Left forelimb (tissue), 1 donor: ENCODE results near the gene SLC6A7.

Experiments
- DNase-seq: peaks from one replicate; pipeline ENCODE4 v3.0.0-alpha.2; 2018; ENCODE audit warnings: low spot score

The SLC6A7 gene

DNA sequence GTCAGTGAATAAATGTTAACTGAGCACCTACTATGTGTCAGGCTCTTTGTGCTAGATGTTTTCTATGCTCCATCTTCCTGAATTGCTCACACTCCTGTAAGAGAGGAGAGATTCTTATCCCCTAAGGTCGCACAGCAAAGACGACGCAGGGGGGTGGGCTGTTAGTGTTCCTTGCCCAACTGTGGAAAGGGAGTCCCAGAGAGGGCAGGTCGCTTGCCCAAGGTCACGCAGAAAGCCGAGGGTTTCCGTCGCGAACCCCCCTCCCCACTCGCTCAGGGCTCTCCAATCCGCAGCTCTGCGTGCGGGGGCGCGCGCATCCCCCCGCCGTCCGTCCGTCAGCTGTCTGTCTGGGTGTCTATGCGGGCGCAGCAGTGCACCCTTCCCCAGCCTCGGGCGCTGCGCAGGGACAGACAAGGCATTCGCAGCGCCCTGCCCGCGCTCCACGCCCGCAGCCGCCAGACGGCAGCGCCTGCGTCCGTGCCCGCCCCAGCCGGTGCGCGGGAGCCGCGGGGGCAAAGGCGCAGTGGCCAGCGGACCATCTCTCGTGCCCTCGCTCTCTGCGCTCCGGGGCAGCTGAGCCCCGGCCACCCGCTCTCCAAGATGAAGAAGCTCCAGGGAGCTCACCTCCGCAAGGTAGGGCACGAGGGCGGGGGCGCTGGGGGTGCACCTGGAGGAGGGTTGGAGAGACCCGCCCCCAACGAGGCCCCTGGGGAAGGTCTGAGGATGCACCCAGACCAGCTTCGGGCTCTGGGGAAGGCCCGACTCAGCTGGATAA lies at the start of gene SLC6A7:
TSS of gene SLC6A7 (plus strand) at position 335 of the 775 bp plus-strand sequence. CDS start at position 601, 266 bp downstream.
- DNase-seq, result no peak

DNA sequence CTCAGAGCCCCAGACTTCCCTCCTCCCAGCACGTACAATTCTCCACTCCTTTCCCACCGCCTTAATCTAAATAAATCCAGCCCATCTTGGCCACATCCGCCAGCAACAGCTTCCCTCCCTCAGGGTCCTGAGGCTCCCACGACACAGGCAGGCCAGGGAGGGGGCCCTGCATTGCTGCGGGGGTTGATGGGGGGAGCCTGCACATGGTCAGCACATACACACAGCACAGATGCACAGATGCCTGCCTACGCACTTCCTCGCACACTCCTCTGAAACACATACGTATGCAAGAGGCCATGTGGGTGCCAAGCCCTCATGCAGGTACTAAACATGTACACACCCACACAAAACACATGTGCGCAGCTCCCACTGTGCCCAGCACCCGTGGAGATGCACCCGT lies 49.0 kb upstream of the SLC6A7 start:
- no peak for DNase-seq

DNA sequence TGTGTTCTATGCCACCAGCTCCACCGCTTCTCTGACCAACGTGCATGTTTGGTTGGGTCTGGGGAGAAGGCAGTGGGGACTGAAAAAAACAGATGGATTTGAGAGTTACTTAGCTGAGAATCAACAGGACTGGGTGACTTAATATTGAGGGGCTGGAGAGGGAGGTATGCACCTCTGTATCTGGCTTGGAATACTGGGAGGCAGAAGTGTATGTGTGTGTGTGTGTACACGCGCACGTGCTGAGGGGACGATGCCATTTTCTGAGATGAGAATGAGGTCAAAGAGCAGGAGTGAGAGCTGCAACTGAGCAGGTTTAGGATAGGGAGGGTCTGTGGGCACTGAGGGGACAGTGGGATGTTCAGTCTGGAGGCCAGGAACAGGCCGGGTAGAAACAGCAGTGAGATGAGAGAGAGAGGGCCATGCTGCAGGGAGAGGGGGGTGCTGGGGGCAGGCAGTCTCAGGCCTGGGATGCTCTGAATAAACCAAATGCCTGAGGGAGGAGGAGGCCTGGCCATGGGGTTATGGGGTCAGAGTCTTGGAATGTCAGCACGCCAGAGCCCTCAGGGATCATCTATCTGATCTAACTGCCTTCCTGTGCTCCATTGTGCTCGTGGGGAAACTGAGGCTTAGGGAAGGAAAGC lies 48.2 kb upstream of the SLC6A7 start:
- no peak for DNase-seq

DNA sequence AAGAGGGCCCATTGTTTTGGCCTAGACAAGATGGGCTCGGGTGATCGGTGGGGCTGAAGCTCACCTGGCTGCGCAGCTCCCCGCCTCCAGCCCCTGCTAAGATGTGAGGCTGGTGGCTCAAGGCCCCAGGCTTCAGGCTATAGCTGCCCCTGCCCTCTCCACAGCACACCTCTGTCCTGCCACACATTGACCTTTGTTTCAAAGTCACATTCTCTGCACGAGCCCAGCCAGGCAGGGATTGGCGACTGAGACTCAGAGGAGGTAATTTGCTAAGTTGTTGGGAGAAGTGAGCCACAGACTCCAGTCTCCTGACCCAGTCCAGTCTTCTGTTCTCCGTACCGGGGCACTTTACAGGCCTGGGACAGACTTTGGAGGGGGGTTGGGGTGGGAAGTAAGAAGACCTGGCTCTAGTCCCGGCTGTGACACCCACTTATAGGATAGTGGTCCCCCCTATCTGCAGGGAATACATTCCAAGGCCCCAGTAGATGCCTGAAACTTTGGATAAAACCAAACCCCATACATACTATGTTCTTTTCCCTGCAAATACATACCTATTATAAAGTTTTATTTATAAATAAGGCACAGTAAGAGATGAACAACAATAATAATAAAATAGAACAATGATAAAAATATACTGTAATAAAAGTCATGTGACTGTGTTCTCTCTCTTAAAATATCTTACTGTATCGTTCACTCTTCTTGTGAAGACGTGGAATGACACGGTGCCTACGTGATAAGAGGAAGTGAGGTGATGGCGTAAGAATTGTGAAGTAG lies 47.5 kb upstream of the SLC6A7 start:
- DNase-seq, result no peak

DNA sequence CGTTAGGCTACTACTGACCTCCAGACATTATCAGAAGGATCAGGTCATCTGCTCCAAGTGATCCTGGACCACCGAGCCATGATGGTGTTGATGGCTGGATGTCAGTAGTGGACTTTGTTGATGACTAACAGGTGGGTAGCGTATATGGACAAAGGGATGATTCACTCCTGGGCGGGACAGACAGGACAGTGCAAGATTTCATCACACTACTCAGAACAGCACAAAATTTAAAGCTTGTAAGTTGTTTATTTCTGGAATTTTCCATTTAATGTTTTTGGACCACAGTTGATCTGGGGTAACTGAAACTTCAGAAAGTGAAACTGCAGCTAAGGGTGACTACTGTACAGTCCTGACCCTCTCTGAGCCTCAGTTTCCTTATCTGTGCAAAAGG lies 46.9 kb upstream of the SLC6A7 start:
- DNase-seq, result no peak

DNA sequence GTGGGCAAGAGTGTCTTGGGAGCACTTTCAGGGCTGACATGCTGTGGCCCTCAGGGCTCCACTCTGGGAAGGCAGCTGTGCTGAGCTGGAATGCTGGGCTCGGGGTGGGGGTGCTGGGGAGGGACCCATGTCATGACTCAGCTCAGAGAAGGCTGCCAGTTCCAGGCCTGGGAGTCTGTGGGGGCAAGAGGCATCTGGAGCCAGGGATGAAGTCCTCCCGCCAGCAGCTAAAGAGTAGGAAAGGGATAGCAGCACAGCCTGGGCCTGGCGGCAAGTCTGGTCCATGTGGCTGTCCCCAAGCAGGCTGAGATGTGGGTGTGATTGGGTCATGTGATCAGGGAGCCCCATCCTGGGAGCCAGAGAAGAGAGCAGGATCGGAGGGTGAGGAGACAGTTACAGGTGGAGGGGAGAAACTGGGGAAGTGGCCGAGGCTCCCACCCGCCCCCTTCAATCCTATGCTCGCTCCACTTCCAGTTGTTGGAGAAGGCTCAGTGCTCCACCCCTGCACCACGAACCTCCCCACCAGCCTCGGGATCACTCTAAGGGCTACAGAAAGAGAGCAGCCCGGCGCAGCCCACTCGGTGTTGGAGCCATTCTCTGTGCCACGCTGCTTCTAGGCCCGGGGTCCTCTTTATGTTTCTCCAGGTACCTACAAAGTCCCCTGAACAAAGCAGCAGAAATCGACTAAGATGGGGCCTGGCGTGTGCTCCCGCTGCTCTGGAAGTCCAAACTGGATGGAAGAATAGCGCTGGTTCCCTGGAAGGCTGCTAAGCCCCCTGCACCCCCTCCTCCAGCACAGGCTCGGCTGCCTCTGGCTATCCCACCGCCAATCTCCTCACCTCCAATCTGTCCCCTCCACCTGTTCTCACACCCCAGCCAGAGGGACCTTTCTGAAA lies 46.3 kb upstream of the SLC6A7 start:
- peak; percentile 78 for DNase-seq

DNA sequence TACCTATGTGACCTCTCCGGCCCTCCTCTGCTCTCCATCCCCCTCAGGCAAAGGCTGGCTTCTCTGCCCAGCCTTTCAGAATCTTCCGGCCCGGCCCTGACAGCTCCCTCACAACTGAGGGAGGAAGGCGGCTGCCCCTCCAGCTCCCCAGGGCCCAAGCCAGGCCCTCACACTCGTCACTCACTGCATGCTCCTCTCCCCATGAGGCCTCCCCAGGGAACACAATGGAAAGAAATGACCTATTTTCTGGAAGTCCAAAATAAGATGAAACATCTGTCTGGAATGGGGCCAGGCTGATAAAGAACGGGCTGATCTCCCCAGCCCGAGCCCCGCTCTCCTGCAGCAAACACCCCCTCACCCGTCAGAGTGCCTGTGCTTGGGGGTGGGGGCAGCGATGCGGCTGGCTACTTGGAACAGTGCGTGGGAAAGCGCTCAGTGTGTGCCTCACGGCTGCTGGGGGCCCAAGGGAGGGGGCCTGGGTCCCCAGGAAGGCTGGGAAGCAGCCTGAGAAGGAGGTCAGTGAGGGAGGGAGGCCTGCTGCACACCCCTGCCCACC lies 45.5 kb upstream of the SLC6A7 start:
- no peak for DNase-seq

DNA sequence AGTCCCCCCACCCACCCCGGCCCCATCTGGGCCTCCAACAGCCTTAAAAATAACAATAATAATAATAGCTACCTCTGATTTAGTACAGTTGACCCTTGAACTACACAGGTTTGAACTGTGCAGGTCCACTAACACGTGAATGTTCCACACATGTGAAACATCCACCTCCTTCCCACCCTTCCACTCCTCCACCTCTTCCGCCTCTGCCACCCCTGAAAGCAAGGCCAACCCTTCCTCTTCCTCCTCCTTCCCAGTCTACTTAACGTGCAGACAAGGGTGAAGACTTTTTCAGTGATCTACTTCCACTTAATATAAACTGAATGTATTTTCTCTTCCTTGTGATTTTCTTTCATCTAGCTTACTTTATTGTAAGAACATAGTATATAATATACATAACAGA lies 45.0 kb upstream of the SLC6A7 start:
- no peak for DNase-seq

DNA sequence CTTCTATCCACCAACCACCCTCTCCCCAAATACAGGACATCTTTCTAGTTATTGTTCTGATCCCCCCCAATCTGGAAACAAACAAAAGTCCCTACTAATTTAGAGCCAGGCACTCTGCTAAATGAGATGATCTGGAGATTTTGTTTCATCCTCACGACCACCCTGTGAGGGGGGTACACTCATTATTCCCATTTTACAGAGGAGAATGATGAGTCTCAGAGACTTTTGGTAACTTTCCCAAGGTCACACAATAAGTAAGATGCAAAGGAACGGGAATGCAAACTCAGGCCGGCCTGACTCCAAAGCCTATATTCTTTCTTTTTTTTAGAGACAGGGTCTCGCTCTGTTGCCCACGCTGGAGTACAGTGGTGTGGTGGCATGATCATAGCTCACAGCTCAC lies 43.6 kb upstream of the SLC6A7 start:
- DNase-seq, result no peak

DNA sequence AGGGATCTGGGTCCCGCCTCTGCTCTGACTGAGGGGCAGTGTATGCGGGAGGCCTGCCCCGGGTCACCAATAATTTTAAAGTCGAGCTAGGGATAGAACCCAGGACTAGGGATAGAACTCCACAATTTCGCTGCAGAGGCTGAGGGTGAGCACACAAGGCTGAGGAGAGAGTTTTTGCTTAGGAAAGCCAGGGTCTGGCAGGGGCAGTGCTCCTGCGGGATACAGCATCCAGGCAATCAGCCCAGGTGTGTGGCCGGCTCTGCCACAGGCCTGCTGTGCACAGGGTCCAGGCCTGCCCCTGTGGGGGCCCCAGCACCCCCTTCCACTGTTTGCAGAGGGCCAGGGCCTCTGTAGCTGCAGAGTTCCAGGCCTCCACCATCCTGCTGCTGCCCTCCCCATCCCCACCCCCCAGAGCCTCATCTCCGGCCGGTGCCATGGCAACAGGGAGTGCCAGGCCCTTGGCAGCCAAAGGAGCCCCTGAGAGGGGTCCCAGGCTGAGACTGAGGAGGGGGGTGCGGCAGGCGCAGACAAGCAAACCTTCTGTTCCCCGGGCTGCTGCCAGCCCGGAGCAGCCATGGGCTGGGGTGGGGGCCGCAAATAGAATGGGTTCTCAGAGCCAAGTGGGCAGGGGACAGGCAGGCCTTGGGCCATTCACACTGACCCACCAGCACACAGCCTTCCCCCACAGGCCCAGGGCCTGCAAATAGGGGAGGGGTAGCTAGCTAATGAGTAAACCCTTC lies 42.8 kb upstream of the SLC6A7 start:
- no peak for DNase-seq

DNA sequence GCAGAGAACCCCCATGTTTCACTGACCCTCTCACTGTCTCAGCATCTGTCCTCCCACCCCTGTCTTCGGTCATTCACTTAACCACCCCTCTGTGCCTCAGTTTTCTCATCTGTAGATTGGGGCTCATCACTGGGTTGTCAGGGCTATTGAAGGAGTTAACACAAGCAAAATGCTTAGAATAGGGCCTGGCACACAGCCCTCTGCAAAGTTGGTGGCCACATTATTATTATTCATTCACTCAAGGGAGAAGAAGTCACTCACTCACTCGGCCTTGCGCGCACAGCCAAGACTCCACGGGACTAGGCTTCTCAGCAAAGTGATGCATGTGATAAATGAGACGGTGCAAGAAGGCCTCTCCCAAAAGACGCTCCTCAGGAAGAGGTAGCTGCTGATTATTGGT lies 42.2 kb upstream of the SLC6A7 start:
- DNase-seq, result no peak

DNA sequence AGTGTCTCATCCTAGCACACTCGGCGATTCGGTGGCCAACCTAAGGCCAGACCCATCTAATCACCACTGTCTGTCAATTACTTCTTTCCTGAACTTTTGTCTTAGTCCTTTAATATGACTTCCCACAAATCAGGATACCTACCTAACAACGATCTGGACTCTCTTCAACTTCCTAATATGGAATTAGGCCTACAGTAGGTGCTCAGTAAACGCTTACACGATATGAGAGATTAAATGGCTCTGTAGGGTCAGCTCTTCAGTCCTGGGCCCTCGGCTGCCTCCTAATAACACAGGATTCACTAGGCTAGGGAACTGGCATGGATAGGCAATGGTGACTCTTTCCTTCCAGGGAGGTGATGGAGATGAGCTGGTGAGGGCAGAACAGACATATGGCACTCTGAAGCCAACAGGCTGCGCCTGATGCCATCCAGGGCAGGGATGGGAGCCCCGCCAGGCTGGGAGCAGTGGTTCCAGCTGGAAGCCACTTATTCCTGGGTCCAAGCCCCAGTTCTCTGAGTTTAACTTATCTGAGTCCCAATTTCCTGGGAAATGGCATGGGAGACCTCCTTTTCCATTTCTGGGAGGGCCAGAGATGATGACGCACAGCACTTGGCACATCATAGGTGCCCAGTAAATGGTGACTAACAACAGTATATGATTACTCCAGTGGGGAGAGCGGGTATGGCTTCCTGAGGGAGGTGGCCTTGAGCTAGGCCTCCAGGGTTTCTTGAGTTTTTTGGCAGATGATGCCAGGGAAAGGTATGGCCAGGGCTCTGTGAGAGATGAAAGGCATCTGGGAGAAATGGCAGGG lies 41.5 kb upstream of the SLC6A7 start:
- no peak for DNase-seq

DNA sequence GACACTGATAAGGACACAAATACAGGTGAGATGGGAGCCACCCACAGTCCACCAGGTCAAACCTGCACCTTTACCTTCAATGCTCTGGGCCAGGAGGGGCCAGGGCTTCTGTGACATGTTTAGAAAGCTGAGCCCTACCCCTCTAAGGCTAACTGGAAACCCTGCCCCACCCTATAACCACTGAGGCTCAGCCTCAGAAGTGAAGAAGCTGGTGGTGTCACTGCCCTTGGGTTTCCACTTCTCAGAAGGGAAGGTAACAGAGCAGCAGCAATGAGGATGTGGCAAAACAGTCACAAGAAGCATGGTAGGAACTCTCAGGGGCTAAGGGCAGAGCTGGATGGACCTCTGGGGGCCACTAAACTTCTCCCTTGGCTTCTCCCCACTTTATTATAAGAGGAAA lies 40.2 kb upstream of the SLC6A7 start:
- DNase-seq, result no peak

DNA sequence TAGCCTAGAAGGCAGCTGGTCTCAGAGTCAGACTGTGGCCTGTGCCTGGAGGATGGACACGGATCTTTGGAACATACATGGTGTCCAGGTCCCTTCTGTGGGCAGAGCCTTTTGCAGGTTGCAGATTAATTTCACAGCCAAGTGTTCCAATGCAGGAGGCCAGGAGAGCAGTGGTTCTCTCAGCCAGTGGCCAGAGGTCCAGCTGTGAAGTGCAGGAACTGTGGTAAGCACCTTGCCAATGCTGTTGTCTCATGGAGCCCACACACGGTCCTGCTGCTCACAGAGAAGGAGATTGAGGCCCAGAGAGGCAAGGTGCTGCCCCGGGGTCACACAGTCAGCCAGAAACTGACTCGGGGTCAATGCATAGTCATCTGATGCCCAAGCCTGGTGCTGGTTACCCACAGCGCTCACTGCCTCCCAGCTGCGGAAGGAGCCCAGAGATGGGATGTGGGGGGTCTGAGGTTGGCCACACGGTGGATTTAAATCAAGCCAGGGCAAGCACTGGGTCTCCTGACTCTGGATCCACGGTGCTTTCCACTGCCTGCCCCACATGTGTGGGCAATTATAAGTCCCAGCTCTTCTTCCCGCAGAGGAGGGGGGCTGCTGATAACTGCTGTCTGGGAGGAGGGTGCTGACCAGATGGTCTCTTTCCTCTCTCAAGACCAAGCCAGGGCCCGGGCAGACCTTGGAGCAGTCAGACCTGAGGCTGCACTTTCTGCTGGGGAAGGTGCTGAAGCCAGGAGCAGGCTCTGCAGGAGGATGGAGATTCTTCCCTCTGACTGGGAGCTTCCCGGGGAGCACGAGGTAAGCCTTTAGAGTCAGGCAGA lies 37.0 kb upstream of the SLC6A7 start:
- DNase-seq, result no peak

DNA sequence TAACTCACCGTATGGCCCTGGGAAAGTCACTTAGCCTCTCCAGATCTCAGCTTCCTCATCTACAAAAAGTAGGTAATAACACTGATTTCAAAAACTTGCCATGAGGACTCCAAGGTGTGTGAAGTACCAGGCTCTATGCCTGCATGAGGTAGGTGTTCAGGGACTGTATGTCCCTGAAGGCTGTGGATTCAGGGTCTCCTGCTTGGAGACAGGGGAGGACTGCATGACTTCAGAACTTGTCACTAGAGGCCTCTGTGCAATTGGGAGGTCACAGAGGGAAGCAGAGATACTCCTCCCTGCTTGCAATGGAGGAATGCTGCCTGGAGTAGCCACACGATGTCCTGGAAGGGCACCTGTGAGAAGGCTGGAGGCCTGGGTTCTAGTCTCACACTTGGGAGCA lies 36.4 kb upstream of the SLC6A7 start:
- DNase-seq, result no peak

DNA sequence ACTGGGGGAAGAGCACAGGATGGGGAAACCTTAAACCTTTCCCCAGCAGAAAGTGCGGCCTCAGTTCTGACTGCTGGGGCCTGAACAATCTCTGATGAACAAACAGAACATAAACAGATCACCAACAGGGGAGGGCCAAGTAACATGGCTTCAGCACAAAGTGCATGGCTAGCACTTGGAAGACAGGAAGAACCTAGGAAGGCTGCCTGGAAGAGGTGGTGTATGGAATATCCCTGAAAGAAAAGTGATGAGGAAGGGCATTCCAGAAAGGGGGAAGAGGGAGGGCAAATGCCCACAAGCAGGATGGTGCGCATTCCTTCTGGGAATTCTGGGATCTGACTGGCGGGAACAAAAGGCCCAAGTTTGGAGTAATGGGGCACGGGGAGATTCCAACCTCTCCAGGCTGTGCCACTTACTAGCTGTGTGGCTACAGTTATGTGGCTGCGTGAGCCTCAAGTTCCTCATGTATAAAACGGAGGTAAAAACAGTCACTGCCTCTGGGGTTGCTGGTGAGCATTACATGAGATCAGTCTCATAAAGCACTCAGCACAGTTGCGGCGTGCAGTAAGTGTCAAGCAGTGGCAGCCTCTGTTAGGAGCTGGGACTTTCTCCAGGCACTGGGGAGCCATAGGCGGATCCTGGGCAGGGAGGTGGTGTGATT lies 35.8 kb upstream of the SLC6A7 start:
- no peak for DNase-seq

DNA sequence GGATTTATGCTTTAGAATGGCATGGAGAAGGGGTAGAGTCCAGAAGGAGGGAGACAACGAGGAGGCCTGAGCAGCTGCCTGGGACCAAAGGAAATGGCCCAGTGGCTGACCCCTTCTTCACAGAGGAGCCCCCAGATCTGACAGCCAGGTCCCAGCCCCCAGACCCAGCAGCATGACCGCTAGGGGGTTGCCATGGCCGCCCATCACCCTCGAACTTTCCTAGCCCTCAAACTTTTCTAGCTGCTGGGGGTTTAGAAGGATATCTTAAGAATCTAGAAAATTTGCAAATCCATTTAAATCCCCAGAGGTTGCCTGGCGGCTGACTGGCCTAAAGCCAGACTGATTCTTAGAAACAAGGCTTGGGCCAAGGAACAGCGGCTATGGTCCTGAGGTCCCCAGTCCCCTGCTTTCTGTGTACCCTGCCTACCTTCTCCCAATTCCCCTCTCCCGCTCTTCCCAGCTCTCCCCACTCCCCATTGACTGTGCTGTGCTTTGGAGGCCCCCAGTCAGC lies 35.2 kb upstream of the SLC6A7 start:
- no peak for DNase-seq

DNA sequence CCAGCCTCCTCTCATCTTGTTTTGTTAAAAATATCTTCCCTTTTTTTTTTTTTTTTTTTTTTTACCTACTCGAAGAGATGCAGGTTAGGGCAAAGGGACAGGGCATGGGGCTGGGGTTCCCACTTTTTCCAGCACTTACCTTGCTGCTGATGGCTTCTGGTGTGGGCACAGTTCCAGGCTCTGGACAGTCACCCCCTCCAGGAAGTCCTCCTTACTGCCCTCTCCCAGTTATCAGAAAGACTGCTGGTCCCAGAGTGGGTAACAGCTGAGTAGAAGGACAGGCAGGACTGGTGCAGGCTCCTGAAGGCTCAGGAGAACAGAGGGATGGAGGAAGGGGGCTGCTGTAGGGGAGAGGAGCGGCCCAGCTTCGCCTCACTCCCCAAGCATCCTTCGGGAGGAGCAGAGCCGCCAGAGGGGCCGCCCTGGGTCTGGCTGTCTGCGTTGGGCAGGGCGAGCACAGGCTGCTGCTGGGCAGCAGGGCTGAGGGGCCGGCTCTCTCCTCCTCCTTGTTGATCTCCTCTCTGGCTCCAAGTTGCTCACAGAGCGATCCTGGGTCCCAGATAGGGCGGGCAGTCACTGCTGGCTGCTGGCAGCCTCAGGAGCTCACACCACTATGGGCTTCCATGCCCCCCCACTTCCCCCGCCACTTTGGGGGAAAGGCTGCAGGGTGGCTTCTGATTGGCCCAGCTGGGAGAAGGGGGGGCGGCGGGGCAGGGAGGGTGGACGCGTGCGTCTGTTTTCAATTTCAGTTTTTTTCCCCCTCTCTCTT lies 34.4 kb upstream of the SLC6A7 start, which contains the start of gene PDGFRB:
TSS of gene PDGFRB (minus strand) at position 588 of the 769 bp plus-strand sequence. CDS start 18,798 bp downstream, outside the sequence.
- peak; percentile 93 for DNase-seq
